GM06990 (cell line): ENCODE measurements around the gene PLIN4.

ENCODE experiments used
- DNase-seq: peaks from one replicate; pipeline ENCODE4 v3.0.0-alpha.2; 2011; ENCODE audit not compliant: insufficient read length; ENCODE audit errors: extremely low read depth
- H3K27me3 ChIP-seq: replicated peaks from 2 replicates; pipeline ENCODE4 v1.6.0; 2011; ENCODE audit warnings: low read length; ENCODE audit not compliant: control insufficient read depth, insufficient read depth
- H3K36me3 ChIP-seq: 2 replicates; pipeline ENCODE4 v1.5.1; 2011; ENCODE audit warnings: low read length; ENCODE audit not compliant: control insufficient read depth, insufficient read depth
- H3K4me3 ChIP-seq: replicated peaks from 2 replicates; pipeline ENCODE4 v1.5.1; 2011; ENCODE audit warnings: low read depth, mild to moderate bottlenecking, control low read depth, low read length
- TF ChIP-seq, protein P1 (sequence below): IDR thresholded peaks from 2 replicates; pipeline ENCODE4 v1.5.1; 2011; ENCODE audit warnings: low read length, control low read depth, mild to moderate bottlenecking, inconsistent platforms; ENCODE audit not compliant: insufficient read depth, poor library complexity, severe bottlenecking

The PLIN4 gene

GRCh38 chr19:4488496-4488895, 29.8 kb downstream of the PLIN4 start:
- TF ChIP-seq, protein P1, sequence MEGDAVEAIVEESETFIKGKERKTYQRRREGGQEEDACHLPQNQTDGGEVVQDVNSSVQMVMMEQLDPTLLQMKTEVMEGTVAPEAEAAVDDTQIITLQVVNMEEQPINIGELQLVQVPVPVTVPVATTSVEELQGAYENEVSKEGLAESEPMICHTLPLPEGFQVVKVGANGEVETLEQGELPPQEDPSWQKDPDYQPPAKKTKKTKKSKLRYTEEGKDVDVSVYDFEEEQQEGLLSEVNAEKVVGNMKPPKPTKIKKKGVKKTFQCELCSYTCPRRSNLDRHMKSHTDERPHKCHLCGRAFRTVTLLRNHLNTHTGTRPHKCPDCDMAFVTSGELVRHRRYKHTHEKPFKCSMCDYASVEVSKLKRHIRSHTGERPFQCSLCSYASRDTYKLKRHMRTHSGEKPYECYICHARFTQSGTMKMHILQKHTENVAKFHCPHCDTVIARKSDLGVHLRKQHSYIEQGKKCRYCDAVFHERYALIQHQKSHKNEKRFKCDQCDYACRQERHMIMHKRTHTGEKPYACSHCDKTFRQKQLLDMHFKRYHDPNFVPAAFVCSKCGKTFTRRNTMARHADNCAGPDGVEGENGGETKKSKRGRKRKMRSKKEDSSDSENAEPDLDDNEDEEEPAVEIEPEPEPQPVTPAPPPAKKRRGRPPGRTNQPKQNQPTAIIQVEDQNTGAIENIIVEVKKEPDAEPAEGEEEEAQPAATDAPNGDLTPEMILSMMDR: no peak
- peaks cover 16% of the 10 kb centered on the region for H3K36me3 ChIP-seq
- H3K27me3 ChIP-seq: no peaks in the 10 kb centered on the region
- DNase-seq: no peak
- H3K4me3 ChIP-seq: no peak overlapping the region

GRCh38 chr19:4487572-4487971, 30.7 kb downstream of the PLIN4 start:
- Histone ChIP-seq H3K27me3 (no peaks in the 10 kb centered on the region), H3K4me3 (no peak overlapping the region), H3K36me3 (peaks cover 15% of the 10 kb centered on the region)
- TF ChIP-seq, protein P1: no peak
- no peak for DNase-seq

DNA sequence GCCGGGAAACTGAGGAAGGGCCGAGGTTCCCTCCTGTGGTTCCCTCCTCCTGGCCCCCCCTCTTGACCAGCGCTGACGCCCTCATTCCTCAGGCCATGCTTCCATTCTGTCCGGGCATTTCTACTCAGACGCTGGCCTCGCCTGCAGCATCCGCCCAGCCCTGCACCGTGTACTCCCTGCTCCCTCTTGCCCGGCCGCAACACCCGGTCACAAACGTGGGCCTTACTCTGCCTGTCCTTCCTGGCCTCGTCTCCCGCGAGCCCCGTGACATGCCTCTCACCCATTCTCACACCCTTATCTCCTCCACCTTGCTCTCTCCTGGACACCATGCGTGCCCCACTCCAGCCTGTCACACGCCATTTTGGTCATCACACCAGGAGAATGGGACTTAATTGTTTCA, 34.9 kb downstream of the PLIN4 start:
- H3K27me3 ChIP-seq: no peaks in the 10 kb centered on the region
- H3K36me3 ChIP-seq: peaks cover 10% of the 10 kb centered on the region
- H3K4me3 ChIP-seq: no peak overlapping the region
- TF ChIP-seq, protein P1: no peak
- DNase-seq: no peak

- no peak for DNase-seq
- TF ChIP-seq, protein P1: no peak
- Histone ChIP-seq H3K36me3 (peaks cover 10% of the 10 kb centered on the region), H3K4me3 (no peak overlapping the region), H3K27me3 (no peaks in the 10 kb centered on the region)
These were observed 35.4 kb downstream of the PLIN4 start for GRCh38 chr19:4482721-4483364.

DNA sequence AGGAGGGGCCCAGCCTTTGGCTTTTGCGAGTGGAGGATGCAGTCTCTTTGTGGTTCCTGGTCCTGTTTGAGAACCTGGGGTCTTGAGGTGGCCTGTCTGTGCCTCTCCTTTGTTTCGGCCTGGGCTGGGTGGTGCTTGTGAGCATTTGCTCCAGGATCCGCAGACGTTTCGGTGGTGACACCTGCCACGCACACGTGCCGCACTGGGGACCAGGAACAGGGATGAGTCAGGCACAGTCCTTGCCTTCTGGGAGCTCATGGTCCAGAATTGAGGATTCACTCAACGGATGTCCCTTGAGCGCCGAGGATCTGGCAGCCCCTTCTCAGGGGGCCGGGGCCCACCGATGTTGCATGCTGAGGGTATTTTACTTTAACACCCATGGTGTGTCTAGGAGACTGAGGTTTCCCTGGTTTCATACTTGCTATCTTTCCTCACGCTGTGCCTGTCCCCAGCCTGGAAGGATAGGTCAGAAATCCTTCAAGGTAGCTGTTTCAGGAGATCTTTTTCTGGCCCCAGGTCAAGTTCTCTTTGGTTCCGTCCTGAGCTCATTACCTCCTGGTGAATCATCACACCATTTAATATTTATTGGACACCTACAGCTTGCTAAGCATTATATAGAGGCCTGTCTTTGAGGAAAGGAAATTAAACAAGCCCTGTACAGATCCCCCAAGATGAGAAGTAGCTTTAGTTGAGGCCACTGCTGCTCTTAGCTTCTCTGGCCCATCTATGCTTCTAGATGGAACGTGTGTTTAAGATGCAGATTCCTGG, 41.1 kb downstream of the PLIN4 start:
- Histone ChIP-seq H3K27me3 (no peaks in the 10 kb centered on the region), H3K4me3 (no peak overlapping the region), H3K36me3 (peaks cover 6% of the 10 kb centered on the region)
- TF ChIP-seq, protein P1: no peak
- DNase-seq: no peak
